Cerebellar cortex (tissue), 1 donor: ENCODE measurements around the gene ERN1.

Source experiments
- DNase-seq: peaks from one replicate; pipeline ENCODE4 v3.0.0-alpha.2; 2015; ENCODE audit warnings: low spot score

ERN1 gene

GRCh38 chr17:64135000-64135399 lies 5.1 kb upstream of the ERN1 start:
- DNase-seq, result no peak

GRCh38 chr17:64134216-64134970 lies 4.4 kb upstream of the ERN1 start:
- no peak for DNase-seq

DNA sequence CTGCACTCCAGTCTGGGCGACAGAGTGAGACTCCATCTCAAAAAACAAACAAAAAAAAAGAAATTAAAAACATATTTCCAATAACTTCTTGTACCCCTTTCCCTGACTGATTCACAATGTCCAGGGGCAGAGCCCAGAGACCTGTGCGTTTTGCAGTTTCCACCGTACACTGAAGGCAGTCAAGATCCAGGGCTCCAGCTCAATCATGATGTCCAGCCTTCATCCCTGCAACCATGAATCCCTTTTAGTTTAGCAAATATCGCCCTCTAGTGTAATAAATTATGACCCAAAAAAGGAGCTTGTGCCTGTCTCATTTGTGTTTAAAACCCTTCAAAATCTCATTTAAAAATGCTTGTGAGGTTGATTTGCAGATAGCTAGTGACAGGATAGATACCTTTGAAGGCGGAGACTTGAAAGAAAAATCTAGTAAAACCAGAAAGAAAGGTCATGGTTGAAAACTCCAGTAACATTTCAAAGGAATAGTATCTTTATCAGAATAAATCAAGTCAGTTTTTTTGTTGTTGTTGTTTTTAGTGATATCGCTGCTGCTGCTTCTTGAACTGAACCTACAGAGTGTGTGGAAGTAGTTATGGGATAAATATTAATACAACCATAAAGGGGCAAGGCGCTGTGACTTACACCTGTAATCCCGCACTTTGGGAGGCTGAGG lies 3.7 kb upstream of the ERN1 start:
- peak; percentile 88 for DNase-seq

DNA sequence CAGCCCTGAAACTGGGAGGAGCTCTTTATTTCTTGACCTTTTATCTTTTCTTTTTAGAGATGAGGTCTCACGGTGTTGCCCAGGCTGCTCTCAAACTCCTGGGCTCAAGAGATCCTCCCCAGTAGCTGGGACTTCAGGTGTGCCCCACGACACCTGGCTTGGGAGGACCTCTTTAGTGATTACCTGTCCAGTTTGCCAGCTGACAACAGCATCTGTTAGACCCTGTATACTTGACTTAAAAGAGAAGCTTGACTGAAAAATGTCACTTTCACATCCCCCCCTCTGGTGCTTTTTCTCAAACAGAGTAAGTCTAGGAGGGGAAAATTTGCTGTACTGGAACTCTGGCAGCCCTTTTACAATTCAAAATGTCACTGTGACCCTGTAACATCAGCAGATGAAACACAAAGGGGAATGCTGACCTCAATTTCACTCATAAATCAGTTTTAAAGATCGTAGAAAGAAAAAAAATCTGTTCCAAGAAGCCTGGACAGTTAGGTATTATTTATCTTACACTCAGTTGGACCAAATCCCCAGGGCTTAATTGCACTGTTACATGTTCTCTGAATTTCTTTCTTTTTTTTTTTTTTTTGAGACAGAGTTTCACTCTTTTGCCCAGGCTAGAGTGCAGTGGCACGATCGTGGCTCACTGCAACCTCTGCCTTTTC lies 1.8 kb upstream of the ERN1 start:
- DNase-seq, result no peak

DNA sequence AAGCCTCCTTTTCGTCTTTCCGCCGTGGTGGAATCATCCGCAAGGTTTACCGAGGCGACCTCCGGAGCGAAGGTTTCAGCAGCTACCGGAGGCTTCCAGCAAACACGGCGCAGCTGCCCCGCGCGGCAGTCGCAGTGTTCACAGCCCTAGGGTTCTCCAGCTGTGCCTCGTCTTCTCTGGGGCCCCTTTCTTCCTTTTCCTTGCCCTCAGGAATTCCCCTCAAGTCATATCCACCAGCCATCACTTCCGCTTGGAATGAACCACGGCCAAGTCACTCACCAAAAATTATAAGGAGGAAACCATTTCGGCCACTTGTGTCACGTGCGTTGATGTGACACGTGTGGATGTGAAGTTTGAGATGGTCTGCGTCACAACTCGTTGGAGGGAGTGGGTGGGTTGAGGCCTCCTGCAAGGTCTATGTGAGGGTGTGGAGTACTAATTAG lies 636 bp upstream of the ERN1 start:
- DNase-seq, result no peak

GRCh38 chr17:64129515-64129764 lies 504 bp downstream of the ERN1 start:
- no peak for DNase-seq

GRCh38 chr17:64128787-64129514 lies 993 bp downstream of the ERN1 start:
- peak; percentile 37 for DNase-seq

DNA sequence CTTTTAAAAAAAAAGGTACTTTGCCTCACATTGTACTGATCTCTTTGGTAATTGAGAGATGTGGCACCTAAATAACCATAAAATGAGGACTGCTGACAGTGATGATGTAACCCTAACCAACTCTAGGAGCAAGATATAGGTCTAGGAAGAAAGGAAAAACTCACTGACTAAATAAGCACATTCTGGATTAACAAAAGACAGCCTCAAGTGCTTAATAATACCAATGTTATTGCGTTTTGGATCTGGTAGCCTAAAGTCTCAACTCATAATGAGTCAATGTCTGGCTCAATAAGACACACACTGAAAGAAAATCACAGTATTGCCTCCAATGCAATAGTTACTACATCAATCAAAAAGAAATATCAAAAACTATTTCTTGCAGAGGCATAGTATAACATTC lies 3.0 kb downstream of the ERN1 start:
- no peak for DNase-seq

GRCh38 chr17:64125937-64126336 lies 4.0 kb downstream of the ERN1 start:
- DNase-seq, result no peak

- DNase-seq, result no peak
These were observed 5.3 kb downstream of the ERN1 start for GRCh38 chr17:64124609-64125008.

GRCh38 chr17:64123114-64123513 lies 6.8 kb downstream of the ERN1 start:
- DNase-seq, result no peak

DNA sequence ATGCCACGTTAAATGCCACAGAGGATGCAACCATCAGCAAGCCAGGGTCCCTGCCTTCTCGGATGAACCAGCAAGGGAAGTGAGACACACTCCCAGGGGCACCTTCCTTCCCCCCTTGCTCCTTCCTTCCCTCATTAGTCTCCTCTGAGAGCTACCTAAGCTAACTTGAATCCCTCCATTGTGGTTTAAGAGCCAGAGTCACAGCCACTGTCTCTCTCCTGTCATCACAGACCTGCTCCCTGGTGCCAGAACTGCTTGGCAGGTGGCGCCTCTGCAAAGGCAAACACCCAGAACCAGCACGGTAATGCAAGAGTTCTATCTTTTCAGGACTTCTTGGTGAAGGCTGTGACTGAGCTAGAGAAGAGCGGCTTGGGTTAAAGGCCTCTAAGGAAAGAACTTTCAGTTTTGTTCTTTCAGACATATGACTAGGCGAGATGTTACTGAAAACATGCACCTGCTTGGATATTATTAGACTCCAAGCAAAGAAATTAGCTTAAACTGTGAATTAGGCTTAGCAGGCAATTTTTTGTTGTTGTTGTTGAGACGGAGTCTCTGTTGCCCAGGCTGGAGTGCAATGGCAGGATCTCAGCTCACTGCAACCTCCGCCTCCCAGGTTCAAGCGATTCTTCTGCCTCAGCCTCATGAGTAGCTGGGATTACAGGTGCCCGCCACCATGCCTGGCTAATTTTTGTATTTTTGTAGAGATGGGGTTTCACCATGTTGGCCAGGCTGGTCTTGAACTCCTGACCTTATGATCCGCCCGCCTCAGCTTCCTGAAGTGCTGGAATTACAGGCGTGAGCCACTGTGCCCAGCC lies 8.8 kb downstream of the ERN1 start:
- DNase-seq, result peak; percentile 46

- DNase-seq, result no peak
These were observed 9.7 kb downstream of the ERN1 start for GRCh38 chr17:64120159-64120810.

DNA sequence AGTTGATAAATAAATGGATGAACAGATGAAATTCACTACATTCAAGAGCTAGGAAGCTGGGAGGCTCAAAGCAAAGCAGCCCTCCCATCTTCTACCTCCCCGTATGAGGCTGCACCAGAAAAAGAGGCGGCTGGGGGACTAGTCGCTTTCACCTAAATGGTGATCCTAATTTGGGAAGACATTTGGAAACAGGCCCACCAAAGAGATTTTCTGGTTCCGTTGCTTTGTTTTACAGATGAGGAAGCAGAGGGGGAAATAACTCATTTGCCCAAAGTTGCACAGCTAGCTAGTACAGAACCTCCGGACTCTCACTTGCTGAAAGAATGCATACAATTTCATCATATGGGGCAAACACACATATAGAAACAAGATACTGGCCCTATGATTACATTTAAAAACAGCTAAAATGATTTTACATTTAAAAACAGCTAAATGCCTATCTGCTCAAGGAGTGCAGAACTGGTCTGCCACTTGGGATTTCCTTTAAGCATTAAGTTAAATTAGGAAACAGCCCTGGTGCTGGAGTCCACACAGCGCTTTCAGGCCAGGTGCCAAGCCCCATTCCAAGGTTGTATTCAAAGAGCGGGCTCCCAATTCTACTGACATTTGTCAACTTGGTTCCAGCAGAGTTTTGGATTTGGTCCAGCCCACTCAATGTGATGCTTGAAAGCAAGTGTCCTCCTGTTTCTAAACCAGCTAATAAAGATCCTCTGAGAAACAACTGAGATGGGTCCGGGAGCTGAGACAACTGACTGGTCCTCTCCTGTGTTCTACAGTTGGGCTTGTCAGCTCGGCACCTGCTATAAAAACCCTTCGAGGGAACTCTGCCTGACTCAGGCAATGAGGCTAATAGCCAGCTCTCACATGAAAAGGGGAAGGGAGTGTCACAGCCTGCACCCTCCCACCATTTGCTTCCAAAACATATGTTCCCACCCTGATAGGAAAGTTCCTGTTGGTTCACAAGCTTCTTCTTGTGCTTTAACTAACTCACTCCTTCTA lies 11.7 kb downstream of the ERN1 start:
- peak; percentile 79 for DNase-seq

DNA sequence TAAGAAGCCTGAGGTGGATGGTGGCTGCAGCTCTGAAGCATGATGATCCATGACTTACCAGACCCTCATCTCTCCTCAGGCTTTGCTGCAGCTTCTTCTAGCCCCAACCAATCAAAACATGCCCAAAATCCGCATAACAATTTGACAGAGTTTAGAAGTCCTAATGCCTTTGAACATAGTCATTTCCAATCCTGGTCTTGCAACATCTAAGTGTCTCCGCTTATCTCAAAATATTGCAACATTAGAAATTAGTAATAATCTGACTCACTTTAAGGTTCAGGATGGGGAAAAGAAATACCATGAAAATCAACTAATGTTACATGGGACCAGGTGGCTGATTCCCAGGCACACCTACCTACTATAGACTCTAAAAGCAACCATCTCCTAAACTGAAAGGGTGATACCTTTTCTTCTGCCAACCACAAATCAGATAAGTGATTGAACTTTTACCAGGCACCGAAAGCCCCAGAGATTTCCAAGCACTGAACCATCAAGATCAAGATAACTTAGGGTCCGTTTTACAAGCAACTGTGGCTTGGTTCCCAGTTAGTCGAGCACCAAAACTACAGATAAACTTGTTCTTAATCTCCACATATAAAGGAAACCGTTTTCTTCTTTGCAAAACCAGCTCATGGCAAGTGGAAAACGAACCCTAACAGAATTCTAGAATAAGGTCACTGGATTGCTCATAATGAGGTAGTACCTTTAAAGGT lies 14.0 kb downstream of the ERN1 start:
- DNase-seq, result no peak

- DNase-seq, result no peak
These were observed 14.8 kb downstream of the ERN1 start for GRCh38 chr17:64115043-64115698.

- DNase-seq, result no peak
These were observed 16.9 kb downstream of the ERN1 start for GRCh38 chr17:64113006-64113405.

DNA sequence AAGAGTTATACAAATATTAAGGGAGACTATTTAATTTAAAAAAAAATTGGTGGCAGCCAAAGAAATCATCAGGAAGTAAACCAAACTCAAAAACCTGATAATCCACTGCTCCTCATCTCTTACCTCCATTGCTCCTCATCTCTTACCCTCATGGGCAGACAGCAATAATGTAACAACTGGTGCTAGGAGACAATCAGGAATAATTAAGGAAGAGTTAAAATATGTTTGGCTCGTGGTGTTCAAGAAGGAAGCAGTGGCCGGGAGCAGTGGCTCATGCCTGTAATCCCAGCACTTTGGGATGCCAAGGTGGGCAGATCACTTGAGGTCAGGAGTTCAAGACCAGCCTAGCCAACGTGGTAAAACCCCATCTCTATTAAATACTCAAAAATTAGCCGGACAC lies 18.1 kb downstream of the ERN1 start:
- DNase-seq, result no peak
